ENCODE measurements around the gene SGMS1.

The SGMS1 gene

DNA sequence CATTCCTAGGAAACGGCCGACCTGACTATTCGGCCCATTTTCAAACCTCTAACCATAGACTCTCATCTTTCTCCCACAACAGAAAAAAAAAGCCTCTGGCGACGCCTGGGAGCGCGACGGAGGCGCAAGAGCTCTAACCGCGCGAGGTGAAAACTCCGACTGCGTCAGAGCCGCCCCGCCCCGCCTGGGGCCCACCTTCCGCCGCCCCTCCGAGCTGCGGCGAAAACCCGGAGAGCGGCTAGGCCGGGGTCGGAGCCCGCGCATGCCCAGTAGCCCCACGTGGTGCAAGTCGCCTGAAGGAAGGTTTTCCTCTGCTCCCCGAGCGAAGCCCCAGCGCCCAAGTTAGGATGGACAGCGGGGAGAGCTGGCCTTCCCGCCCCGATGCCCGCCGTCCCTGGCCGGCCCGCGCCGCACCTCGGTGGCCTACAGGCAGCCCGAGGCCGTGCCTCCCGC lies 683 bp upstream of the SGMS1 start:
- Mint-ChIP-seq H3K4me1 (ENCODE audit: low read depth) (peaks cover 41% of the 10 kb centered on the region), H3K9me3 (ENCODE audit: low read depth) (no peaks in the 10 kb centered on the region), H3K4me3 (peak overlapping the region; percentile 96), H3K27me3 (no peaks in the 10 kb centered on the region), H3K27ac (peak overlapping the region; percentile 95), H3K36me3 (peaks cover 4% of the 10 kb centered on the region)

DNA sequence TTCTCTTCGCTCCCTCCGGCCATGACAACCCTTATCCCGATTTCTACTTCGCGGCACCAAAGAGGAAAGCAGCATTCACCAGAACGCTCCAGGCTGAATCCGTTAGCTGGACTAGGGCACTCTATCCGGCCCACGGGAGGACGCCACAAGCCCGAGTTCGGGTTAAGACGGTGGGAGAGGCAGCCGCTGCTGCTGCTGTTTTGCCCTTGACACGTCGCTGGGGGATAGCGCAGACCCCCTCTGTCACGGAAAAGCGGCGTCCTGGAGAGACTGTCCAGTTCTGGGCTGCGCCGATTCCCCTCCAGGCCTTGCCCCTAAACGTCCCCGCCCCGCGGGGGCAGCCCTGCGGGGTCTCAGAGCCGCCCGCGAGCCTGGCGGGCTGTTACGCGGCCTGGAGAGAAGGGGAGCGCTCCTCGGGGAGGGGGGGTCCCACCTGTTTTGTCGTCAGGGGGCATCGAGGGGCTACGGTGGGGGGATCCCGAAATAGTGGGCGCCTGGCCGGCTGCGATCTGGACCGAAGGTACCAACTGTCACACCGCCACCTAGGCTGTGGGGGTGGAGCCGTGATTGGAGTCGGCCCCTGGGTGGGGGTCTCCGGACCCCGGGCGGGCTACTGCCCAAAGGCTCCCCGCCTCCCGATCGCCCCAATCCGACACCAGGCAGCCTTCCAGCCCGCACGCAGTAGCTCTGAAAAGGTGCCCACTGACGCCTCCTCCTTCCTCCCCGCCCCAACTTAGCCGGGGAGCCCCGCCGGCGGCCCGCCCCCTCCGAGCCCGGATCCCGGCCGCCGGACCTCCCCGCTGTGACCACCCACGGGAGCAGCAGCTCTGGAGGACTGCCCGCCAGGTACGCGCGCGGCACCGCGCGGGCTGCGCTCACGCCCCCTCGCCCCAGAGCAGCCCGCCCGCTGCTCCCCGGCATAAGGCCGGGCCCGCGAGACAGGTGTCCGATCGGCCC lies 772 bp downstream of the SGMS1 start:
- Mint-ChIP-seq H3K4me3 (peak overlapping the region; percentile 96), H3K27ac (peak overlapping the region; percentile 95), H3K27me3 (no peaks in the 10 kb centered on the region), H3K4me1 (ENCODE audit: low read depth) (peaks cover 52% of the 10 kb centered on the region), H3K36me3 (no peaks in the 10 kb centered on the region), H3K9me3 (ENCODE audit: low read depth) (no peaks in the 10 kb centered on the region)

DNA sequence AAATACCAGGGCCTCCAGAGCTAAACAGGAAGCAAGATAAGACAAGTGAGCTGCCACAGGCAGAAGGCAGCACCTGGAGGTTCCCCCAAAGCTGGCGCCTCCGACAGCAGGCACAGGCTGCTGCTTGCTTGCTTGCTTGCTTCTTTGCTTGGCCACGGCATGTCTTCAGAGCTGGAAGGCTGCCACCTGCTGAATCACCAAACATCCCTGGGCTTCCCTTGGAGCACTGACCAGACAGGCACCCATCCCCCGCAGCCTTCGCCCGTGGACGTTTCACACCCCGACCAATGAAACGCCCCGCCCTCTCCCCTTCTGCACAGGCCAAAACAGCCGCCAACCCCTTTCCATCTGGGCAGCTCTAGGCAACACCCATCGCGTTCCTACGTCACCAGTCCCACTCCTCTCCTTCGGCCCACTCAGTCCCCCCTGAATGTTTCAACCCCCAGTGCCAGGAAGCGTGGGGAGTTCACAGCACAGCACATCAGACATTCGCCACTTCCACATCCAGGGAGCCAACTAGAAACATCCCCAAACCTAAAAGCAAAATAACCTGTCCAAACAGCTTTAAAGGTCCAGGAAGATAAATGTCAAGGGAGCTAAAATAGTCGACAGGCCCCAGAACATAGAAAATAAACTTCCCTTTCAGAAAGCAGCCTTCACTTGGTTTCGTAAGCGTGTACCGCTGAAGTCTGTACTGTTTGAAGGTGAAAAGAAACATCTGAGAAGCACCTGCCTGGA lies 1.6 kb downstream of the SGMS1 start:
- Mint-ChIP-seq H3K27me3 (no peaks in the 10 kb centered on the region), H3K27ac (peak overlapping the region; percentile 93), H3K4me1 (ENCODE audit: low read depth) (peaks cover 56% of the 10 kb centered on the region), H3K36me3 (no peaks in the 10 kb centered on the region), H3K4me3 (peak overlapping the region; percentile 96), H3K9me3 (ENCODE audit: low read depth) (no peaks in the 10 kb centered on the region)

DNA sequence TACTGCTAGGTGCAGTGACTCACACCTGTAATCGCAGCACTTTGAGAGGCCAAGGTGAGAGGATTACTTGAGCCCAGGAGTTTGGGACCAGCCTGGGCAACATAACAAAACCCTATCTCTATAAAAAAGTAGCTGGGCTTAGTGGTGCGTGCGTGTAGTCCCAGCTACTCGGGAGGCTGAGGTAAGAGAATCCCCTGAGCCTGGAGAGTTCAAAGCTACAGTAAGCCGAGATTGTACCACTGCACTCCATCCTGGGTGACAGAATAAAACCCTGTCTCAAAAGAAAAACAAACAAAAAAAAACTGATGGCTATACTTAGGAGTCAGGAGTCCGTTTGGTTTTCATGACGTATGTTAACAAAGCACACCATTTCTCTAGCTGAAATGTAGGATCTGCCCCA lies 2.9 kb downstream of the SGMS1 start:
- H3K9me3 Mint-ChIP-seq (ENCODE audit: low read depth): no peaks in the 10 kb centered on the region
- H3K4me3 Mint-ChIP-seq: peak overlapping the region; percentile 46
- peak overlapping the region; percentile 58 for H3K27ac Mint-ChIP-seq
- H3K27me3 Mint-ChIP-seq: no peaks in the 10 kb centered on the region
- no peaks in the 10 kb centered on the region for H3K36me3 Mint-ChIP-seq
- H3K4me1 Mint-ChIP-seq (ENCODE audit: low read depth): peaks cover 62% of the 10 kb centered on the region

DNA sequence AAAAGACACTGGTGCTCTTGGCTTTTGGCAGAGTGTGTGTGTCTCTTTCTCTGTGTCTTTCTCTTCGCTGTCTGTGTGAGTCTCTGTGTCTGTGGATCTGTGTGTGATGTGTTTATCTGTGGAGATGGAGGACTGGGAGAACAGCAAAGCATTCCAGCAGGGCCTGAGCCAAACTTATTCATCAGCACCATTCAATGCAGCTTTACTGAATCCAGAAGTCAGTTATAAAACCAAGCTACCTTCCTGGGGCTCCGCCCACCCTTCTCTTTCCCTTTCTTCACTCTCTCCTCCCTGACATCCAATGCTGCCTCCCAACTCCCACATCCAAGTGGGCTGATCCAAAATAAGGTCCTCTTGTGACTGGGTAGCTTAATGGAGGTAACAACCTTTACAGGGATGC lies 3.9 kb downstream of the SGMS1 start:
- Mint-ChIP-seq H3K27me3 (no peaks in the 10 kb centered on the region), H3K27ac (peak overlapping the region; percentile 3), H3K4me1 (ENCODE audit: low read depth) (peaks cover 61% of the 10 kb centered on the region), H3K36me3 (no peaks in the 10 kb centered on the region), H3K4me3 (no peak overlapping the region), H3K9me3 (ENCODE audit: low read depth) (no peaks in the 10 kb centered on the region)

DNA sequence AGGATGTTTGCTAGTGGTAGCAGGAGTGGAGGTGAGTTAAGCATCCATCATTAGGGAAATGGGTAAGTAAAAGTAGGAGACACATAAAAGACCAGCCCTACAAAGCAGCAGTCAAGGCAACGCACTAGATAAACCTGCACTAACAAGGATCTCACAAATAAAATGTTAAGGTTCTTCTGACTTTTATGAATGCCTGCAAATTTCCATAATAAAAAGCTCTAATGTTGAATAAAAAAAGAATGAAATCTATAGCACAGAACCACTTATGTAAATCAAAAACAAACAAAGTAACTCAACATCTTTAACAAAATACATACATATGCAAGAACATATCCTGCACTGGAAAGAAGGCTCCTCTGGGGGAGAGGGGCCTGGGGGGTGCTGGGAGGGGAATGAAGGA lies 4.6 kb downstream of the SGMS1 start:
- Mint-ChIP-seq H3K9me3 (ENCODE audit: low read depth) (no peaks in the 10 kb centered on the region), H3K36me3 (no peaks in the 10 kb centered on the region), H3K4me3 (no peak overlapping the region), H3K27me3 (no peaks in the 10 kb centered on the region), H3K4me1 (ENCODE audit: low read depth) (peaks cover 67% of the 10 kb centered on the region), H3K27ac (peak overlapping the region; percentile 7)

DNA sequence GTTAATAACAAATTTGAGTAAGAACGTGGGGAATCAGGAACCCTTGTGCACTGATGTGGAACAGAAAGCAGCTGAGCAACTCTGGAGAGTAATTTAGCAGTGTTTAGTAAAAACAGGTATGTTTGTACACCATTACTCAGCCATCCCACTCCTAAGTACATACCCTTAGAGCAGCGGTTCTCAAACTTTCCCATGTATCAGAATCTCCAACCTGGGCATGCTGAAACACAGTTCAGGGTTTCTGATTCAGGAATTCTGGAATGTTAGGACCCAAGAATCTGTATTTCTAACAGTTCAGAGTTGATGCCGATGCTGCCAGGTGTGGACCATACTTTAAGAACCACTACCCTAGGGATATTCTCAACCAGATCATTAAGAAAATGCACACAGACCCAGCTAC lies 5.1 kb downstream of the SGMS1 start:
- Mint-ChIP-seq H3K4me1 (ENCODE audit: low read depth) (peaks cover 68% of the 10 kb centered on the region), H3K4me3 (no peak overlapping the region), H3K27me3 (no peaks in the 10 kb centered on the region), H3K9me3 (ENCODE audit: low read depth) (no peaks in the 10 kb centered on the region), H3K27ac (no peak overlapping the region), H3K36me3 (no peaks in the 10 kb centered on the region)

DNA sequence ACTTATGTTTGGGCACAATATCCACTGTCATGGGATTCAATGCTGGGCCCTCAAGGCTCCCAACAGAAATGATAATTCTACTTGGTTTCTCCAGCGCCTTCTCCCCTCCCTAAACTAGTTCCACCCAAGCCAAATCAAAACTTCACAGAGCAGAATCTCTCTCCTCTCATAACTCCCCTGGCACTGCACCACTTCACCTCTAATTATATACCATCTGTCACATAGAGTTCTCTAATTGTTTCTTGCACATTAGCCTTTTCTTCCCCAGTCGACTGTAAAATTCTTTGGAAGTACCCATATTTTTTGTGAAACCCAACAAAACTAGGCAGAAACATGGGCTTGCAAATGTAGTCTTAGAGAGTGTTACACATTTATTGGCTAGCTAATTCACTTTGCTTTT lies 8.1 kb downstream of the SGMS1 start:
- Mint-ChIP-seq H3K36me3 (no peaks in the 10 kb centered on the region), H3K9me3 (ENCODE audit: low read depth) (no peaks in the 10 kb centered on the region), H3K4me3 (no peak overlapping the region), H3K27ac (no peak overlapping the region), H3K4me1 (ENCODE audit: low read depth) (peaks cover 74% of the 10 kb centered on the region), H3K27me3 (no peaks in the 10 kb centered on the region)

DNA sequence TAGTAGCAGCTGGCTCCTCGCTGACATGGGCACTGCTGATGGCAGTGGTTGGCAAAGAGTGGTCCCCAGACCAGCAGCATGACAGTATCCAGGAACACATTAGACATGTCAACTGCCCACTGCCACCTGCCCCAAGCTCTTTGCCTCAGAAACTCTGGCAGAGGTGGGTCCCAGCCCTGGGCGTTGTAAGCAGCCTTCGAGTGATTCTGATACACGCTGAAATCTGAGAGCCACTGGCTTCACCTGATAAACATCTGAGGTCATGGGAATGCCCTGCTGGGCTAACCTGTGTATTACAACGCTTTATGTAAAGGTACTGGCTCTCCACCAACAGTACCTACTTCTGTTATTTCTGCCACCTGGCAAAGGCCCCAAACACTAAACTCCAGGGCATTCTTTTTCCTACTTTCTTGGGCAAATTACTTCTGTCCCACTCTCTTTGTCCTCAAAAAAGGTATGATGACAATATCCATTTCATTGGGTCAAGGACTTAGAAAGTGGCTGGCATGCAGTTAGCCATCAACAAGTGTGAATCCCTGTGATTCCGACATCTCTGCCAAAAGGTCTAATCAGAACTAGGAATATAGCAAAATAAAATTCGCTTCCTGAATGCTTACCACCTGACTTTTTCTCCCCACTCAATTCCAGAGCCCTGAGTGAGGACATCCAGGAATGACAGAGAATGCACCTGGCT lies 9.2 kb downstream of the SGMS1 start:
- H3K27me3 Mint-ChIP-seq: no peaks in the 10 kb centered on the region
- H3K4me3 Mint-ChIP-seq: no peak overlapping the region
- H3K9me3 Mint-ChIP-seq (ENCODE audit: low read depth): no peaks in the 10 kb centered on the region
- peaks cover 73% of the 10 kb centered on the region for H3K4me1 Mint-ChIP-seq (ENCODE audit: low read depth)
- H3K27ac Mint-ChIP-seq: no peak overlapping the region
- no peaks in the 10 kb centered on the region for H3K36me3 Mint-ChIP-seq

DNA sequence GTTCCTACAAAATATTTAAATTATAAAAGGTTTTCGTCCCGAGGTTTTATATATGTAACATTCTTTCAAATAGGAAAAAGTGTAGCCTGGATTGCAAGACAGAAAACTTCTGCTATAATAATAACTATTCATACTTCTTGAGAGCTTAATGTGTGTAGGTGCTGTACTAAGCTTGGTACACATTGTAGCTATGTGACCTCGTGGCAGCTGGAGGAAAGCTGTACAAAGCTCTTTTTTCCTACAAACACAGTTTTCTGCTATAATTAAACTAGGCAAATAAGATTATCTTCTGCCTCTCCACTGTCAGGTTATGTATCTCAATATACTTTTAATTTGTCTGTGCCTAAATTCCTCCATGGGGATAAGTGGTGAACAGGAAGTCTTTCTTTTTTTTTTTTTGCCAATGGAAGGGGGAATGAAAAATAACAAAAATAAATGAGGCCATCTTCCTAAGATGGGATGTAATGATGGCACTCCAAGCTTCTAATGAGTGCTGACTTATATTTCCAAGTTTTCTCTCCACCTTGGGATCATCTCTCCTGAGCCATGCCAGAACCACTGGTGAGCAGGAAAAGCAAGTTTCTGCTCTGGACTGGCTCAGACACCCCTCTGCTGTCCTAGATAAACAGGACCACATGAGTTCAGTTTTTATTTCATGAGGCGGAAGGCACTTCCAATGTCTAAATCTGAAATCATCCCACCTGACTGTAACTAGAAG lies 9.9 kb downstream of the SGMS1 start:
- no peak overlapping the region for H3K27ac Mint-ChIP-seq
- no peaks in the 10 kb centered on the region for H3K9me3 Mint-ChIP-seq (ENCODE audit: low read depth)
- no peak overlapping the region for H3K4me3 Mint-ChIP-seq
- no peaks in the 10 kb centered on the region for H3K27me3 Mint-ChIP-seq
- H3K4me1 Mint-ChIP-seq (ENCODE audit: low read depth): peaks cover 69% of the 10 kb centered on the region
- H3K36me3 Mint-ChIP-seq: no peaks in the 10 kb centered on the region

DNA sequence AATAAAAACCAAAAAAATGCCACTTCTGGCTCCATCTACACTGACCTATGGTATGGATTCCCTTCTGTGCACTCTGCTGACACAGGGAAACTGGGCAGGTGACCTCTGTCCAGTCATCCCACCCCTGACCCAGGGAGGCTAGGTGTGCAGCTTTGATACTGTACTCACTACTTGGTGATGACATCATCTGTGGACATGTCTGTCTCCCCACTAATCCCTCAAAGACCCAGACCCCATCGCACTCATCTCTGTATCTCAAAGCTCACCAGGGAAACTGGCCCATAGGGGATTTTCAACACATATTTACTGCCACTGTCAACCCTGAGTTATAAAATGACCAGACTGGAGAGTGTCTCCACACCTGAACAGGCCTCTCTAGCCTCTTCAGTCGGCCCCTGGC lies 10.6 kb downstream of the SGMS1 start:
- peaks cover 69% of the 10 kb centered on the region for H3K4me1 Mint-ChIP-seq (ENCODE audit: low read depth)
- no peaks in the 10 kb centered on the region for H3K36me3 Mint-ChIP-seq
- H3K27me3 Mint-ChIP-seq: no peaks in the 10 kb centered on the region
- no peak overlapping the region for H3K4me3 Mint-ChIP-seq
- H3K27ac Mint-ChIP-seq: no peak overlapping the region
- no peaks in the 10 kb centered on the region for H3K9me3 Mint-ChIP-seq (ENCODE audit: low read depth)

DNA sequence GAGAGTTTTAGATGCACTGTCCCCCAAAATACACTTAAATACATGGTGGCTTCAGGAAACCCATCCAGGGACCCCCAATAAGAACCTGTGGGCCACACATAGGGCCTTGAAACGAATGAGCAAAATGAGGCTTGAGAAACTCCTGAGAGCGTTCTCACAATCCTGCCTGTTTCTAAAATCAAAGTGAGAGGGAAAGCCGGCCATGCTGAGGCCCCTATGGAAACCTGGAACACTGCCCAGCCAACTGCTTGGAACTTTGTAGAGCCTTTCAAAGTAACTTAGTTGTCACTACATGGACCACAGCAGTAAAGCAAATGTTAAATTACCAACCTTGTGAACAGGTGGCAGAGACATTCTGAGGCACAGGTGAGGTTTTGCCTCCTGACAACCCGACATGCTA lies 13.4 kb downstream of the SGMS1 start:
- no peak overlapping the region for H3K27ac Mint-ChIP-seq
- H3K4me1 Mint-ChIP-seq (ENCODE audit: low read depth): peaks cover 76% of the 10 kb centered on the region
- no peak overlapping the region for H3K4me3 Mint-ChIP-seq

DNA sequence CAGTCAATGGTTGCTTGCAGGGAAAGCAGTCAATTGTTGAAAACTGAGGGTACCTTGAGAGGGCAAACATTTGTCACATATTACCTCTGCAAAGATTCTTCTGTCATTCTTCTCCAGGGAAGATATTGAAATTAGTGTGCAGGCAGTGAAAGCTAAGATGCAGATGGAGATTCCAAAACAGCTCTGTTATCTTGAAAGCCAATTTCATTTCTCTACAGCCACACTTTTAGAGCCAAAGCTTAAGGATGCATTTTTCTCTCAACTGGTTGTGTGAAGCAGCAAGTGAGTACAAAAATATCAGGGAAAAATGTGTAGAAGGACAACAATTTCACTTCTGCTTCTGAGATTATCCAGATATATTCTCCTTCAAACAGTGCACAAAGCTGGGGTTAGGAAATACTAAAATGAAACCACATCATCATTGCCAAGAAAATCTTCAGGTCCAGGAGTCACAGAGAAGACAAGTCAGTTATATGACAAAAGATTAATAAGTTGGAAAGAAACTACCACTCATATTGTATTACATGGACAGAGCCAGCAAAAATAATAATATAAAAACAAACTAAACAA lies 16.3 kb downstream of the SGMS1 start:
- Mint-ChIP-seq H3K4me3 (no peak overlapping the region), H3K36me3 (no peaks in the 10 kb centered on the region), H3K4me1 (ENCODE audit: low read depth) (peaks cover 87% of the 10 kb centered on the region)

More for the DNA sequence above, 13.4 kb downstream of the SGMS1 start:
- H3K36me3 Mint-ChIP-seq: no peaks in the 10 kb centered on the region
- H3K9me3 Mint-ChIP-seq (ENCODE audit: low read depth): no peaks in the 10 kb centered on the region
- no peaks in the 10 kb centered on the region for H3K27me3 Mint-ChIP-seq

DNA sequence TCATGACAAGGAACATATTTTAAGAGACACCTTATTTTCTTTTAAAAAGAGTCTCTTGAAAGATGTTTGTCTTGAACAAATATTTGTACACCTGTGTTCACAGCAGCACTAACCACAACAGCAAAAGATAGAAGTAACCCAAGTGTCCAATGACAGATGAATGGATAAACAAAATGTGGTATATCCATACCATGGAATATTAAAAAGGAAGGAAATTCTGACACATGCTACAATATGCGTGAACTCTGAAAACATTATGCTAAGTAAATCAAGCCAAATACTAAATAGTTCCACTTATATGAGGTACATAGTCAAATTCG lies 17.8 kb downstream of the SGMS1 start:
- Mint-ChIP-seq H3K9me3 (ENCODE audit: low read depth) (no peaks in the 10 kb centered on the region), H3K4me1 (ENCODE audit: low read depth) (peaks cover 84% of the 10 kb centered on the region), H3K27ac (peak overlapping the region; percentile 13), H3K36me3 (peaks cover 3% of the 10 kb centered on the region), H3K4me3 (no peak overlapping the region), H3K27me3 (no peaks in the 10 kb centered on the region)

More for the DNA sequence above, 16.3 kb downstream of the SGMS1 start:
- no peaks in the 10 kb centered on the region for H3K27me3 Mint-ChIP-seq
- H3K9me3 Mint-ChIP-seq (ENCODE audit: low read depth): no peaks in the 10 kb centered on the region
- peak overlapping the region; percentile 46 for H3K27ac Mint-ChIP-seq
